ENCODE measurements around the gene AKNA. TPM values are rescaled to one million over a fixed set of nuclear protein-coding genes. Genes with fewer than 3 reads are reported as not detected.

Gene AKNA
- total RNA-seq, 3 donors from 2014 or later: 29.3 to 45.1 (median 44.9) TPM

DNA sequence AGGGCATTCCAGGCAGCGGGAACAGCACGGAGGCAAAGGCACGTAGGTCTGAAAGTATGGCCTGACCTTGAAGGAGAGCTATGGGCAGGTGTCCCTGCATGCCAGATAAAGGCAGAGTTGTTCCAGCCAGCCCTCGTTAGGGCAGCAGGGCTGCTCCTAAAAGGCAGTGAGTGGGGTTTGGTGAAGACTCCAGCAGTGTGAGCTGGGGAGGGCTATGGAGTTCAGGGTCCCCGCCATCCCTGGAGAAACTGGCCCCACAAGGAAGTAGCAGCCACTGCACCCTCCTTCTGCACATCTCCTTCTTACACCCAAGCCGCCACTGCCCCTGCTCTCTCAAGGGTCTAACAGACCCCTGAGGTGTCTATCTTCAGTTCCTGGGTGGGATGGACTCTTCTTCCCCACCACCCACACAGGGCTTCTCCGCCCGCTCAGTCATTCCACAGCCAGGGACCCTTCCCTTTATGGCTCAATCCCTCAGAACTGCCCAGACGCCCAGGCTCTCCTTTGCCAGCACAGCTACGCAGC lies 1.4 kb downstream of the AKNA start:
- H3K4me3 ChIP-seq: peak overlapping the region; percentile 40
- peak; percentile 1 for ATAC-seq

GRCh38 chr9:114385397-114386181 lies 2.2 kb downstream of the AKNA start:
- Histone ChIP-seq H3K4me1 (ENCODE audit: low read depth) (peaks cover 40% of the 10 kb centered on the region), H3K36me3 (ENCODE audit: low read depth) (peaks cover 5% of the 10 kb centered on the region), H3K4me3 (no peak overlapping the region), H3K9me3 (no peaks in the 10 kb centered on the region)
- intact Hi-C loops (cut with DNase I, micrococcal nuclease): no loop called here
- TF ChIP-seq, protein P1, sequence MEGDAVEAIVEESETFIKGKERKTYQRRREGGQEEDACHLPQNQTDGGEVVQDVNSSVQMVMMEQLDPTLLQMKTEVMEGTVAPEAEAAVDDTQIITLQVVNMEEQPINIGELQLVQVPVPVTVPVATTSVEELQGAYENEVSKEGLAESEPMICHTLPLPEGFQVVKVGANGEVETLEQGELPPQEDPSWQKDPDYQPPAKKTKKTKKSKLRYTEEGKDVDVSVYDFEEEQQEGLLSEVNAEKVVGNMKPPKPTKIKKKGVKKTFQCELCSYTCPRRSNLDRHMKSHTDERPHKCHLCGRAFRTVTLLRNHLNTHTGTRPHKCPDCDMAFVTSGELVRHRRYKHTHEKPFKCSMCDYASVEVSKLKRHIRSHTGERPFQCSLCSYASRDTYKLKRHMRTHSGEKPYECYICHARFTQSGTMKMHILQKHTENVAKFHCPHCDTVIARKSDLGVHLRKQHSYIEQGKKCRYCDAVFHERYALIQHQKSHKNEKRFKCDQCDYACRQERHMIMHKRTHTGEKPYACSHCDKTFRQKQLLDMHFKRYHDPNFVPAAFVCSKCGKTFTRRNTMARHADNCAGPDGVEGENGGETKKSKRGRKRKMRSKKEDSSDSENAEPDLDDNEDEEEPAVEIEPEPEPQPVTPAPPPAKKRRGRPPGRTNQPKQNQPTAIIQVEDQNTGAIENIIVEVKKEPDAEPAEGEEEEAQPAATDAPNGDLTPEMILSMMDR (IDR thresholded peaks at IDR 0.05): no peak
- DNase-seq (peak; percentile 73 to 86 (median 80)), ATAC-seq (peak; percentile 72)

More for the DNA sequence above, 1.4 kb downstream of the AKNA start:
- Histone ChIP-seq H3K9me3 (no peaks in the 10 kb centered on the region), H3K36me3 (ENCODE audit: low read depth) (no peaks in the 10 kb centered on the region), H3K4me1 (ENCODE audit: low read depth) (peaks cover 45% of the 10 kb centered on the region)
- TF ChIP-seq, protein P1 (IDR thresholded peaks at IDR 0.05): no peak
- intact Hi-C loops (cut with DNase I, micrococcal nuclease): no loop called here
- DNase-seq: peak in 1 of 3 donors; percentile 43

DNA sequence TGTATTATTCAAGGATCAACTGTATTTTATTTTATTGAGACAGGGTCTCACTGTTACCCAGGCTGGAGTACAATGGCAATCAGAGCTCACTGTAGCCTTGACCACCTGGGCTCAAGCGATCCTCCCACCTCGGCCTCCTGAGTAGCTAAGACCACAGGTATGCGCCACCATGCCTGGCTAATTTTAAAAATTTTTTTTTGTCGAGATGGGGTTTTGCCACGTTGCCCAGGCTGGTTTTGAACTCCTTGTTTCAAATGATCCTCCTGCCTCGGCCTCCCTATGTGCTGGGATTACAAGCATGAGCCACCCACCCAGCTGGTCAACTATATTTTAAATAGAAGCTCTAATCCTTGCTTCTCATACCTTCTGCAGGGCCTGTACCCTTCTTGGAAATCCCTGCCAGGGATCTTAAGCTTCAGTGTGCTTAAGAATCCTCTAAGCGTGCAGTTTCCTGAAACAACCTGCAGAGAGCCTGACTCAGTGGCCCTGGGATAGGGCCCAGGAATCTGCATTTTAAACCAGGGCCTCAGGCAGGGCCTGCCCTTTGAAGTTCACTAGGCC lies 2.9 kb downstream of the AKNA start:
- Histone ChIP-seq H3K9me3 (no peaks in the 10 kb centered on the region), H3K36me3 (ENCODE audit: low read depth) (peaks cover 5% of the 10 kb centered on the region), H3K4me3 (no peak overlapping the region), H3K4me1 (ENCODE audit: low read depth) (peaks cover 38% of the 10 kb centered on the region)
- intact Hi-C loops (cut with DNase I, micrococcal nuclease): no loop called here
- TF ChIP-seq, protein P1 (IDR thresholded peaks at IDR 0.05): no peak
- ATAC-seq: no peak
- DNase-seq: peak in 1 of 3 donors; percentile 10

- TF ChIP-seq, protein P1 (IDR thresholded peaks at IDR 0.05): no peak
- H3K9me3 ChIP-seq: no peaks in the 10 kb centered on the region
- peaks cover 33% of the 10 kb centered on the region for H3K4me1 ChIP-seq (ENCODE audit: low read depth)
- no peak overlapping the region for H3K4me3 ChIP-seq
- H3K36me3 ChIP-seq (ENCODE audit: low read depth): peaks cover 5% of the 10 kb centered on the region
- ATAC-seq (no peak), DNase-seq (no peak)
- intact Hi-C loops (cut with DNase I, micrococcal nuclease): no loop called here
These were observed 3.4 kb downstream of the AKNA start for GRCh38 chr9:114384341-114384740.

DNA sequence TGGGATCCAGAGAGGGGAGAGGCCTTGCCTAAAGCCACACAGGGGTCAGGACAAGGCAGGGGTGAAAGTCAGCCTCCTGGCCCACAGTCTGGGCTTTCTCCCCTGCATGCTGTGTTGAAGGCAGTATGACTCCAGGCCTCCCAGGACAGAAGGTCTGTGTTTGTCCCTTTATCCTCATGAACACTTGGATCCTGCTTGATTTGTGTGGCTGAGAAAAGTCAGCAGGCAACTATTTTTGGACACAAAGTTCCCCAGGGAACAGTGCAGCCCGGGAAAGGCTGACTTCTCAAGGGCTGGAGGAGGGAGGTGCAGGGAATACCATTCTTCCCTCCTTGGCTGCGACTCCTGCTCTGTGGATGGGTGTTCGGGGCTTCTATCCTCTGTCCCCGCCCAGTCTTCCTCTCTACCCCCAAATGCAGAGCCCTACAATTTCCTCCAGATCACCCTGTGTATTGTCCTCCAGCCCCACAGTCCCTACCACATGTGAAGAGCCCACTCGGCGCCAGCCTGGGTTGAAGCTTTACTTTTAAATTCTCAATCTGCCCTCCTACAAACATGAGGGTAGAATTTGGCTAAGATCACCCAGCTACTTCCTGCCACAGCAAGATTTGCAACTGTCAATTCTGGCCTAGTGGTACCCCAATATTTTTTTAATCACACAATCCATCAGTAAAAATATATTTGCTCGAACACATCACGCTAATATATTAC lies 4.1 kb downstream of the AKNA start:
- ATAC-seq (no peak), DNase-seq (peak in 1 of 3 donors; percentile 14)
- Histone ChIP-seq H3K9me3 (no peaks in the 10 kb centered on the region), H3K36me3 (ENCODE audit: low read depth) (peaks cover 5% of the 10 kb centered on the region), H3K4me1 (ENCODE audit: low read depth) (peaks cover 31% of the 10 kb centered on the region), H3K4me3 (no peak overlapping the region)
- TF ChIP-seq, protein P1 (IDR thresholded peaks at IDR 0.05): no peak
- intact Hi-C loops (cut with DNase I, micrococcal nuclease): no loop called here
